Sigmoid colon (tissue), 7 donors: ENCODE measurements around the gene GNA12. TPM values are rescaled to one million over a fixed set of nuclear protein-coding genes. Genes with fewer than 3 reads are reported as not detected.

Experiments
- DNase-seq: peaks from one replicate; pipeline ENCODE4 v3.0.0-alpha.2; 2019
- H3K27ac ChIP-seq, 4 donors: fragments of 200-600 bp; sonication (generic); one replicate each; pipeline ENCODE4 v1.5.1; 2016 to 2019; ENCODE audit warnings: mild to moderate bottlenecking in 1 of 4
- H3K27me3 ChIP-seq, 3 donors: fragments of 200-600 bp; sonication (generic); one replicate each; pipeline ENCODE4 v1.5.1; 2019; ENCODE audit warnings: mild to moderate bottlenecking in 1 of 3
- H3K36me3 ChIP-seq, 4 donors: fragments of 200-600 bp; sonication (generic); one replicate each; pipeline ENCODE4 v1.5.1; 2016 to 2019
- H3K4me1 ChIP-seq, 4 donors: fragments of 200-600 bp; sonication (generic); one replicate each; pipeline ENCODE4 v1.5.1; 2017 to 2019
- H3K4me3 ChIP-seq, 4 donors: fragments of 200-600 bp; sonication (generic); one replicate each; pipeline ENCODE4 v1.5.1; 2017 to 2019; ENCODE audit warnings: mild to moderate bottlenecking in 2 of 4, moderate library complexity in 1 of 4
- H3K9me3 ChIP-seq, 4 donors: fragments of 200-600 bp in 3 of 4; sonication (generic) in 3 of 4; one replicate each; pipeline versions ENCODE4 v1.5.1 to v1.6.1; 2013 to 2019
- EP300 ChIP-seq, 4 donors: sonication (generic); formaldehyde crosslinking; IDR thresholded peaks; one replicate each; pipeline ENCODE4 v1.6.1; 2017; ENCODE audit warnings: antibody characterized with exemption in 4 of 4
- POLR2A ChIP-seq, 2 donors: fragments of 450-650 bp; IDR thresholded peaks; one replicate each; pipeline ENCODE4 v1.6.1; 2016; ENCODE audit warnings: antibody characterized with exemption in 2 of 2, mild to moderate bottlenecking in 2 of 2, moderate library complexity in 2 of 2
- POLR2AphosphoS5 ChIP-seq, 4 donors: sonication (generic); formaldehyde crosslinking; IDR thresholded peaks; one replicate each; pipeline ENCODE4 v1.6.1; 2017; ENCODE audit warnings: antibody characterized with exemption in 4 of 4
- WGBS, 2 donors: extraction: QIAGEN DNeasy Blood & Tissue Kit; methylation state at CpG; one replicate each; pipeline ENCODE4 v1.1.7; 2013; 5-methylcytosine and 5-hydroxymethylcytosine counted together
- intact Hi-C: fragments of 100-400 bp; cut with DNase I; formaldehyde crosslinking; loops from one replicate; pipeline ENCODE4 v1.15.1; 2023
- polyA plus RNA-seq, 3 donors: library from polyadenylated mRNA; stranded (reverse); fragments of 200-250 nt; gene quantifications; one replicate each; pipeline ENCODE4 v1.2.3, GENCODE V29; 2013
- total RNA-seq, 4 donors: library from RNA; depleted of rRNA; stranded (reverse); fragments of >200 nt; gene quantifications; one replicate each; pipeline ENCODE4 v1.1.0, GENCODE V29; 2016
- TF ChIP-seq, protein P1 (sequence below), 4 experiments: fragments of 450-650 bp in 3 of 4; fragments of 200-600 bp in 1 of 4; IDR thresholded peaks; one replicate each; pipeline ENCODE4 v1.5.1; 2016 to 2019; ENCODE audit warnings: antibody characterized with exemption in 4 of 4, mild to moderate bottlenecking in 3 of 4, moderate library complexity in 2 of 4
- donor health status: healthy with polysubstance abuse.
- donor health status: Bipolar disorder and iron deficiency.
- donor health status: healthy.

GNA12 gene
- total and polyA plus RNA-seq, 7 donors, result 13.2 to 46.5 (median 22.0) TPM

GRCh38 chr7:2722591-2722990, 121.5 kb downstream of the GNA12 start:
- 95 to 98% methylated on average over 4 of the region's 4 CpGs for WGBS, 2 donors
- Histone ChIP-seq H3K4me1 (peaks cover 0 to 7% (median 5%) of the 10 kb centered on the region in 4 donors), H3K27ac (no peak overlapping the region), H3K9me3 (no peaks in the 10 kb centered on the region), H3K4me3 (no peak overlapping the region), H3K27me3 (no peaks in the 10 kb centered on the region), H3K36me3 (peaks cover 0 to 33% (median 8%) of the 10 kb centered on the region in 4 donors)
- TF ChIP-seq EP300 (IDR thresholded peaks at IDR 0.05), result no peak
- TF ChIP-seq, protein P1, sequence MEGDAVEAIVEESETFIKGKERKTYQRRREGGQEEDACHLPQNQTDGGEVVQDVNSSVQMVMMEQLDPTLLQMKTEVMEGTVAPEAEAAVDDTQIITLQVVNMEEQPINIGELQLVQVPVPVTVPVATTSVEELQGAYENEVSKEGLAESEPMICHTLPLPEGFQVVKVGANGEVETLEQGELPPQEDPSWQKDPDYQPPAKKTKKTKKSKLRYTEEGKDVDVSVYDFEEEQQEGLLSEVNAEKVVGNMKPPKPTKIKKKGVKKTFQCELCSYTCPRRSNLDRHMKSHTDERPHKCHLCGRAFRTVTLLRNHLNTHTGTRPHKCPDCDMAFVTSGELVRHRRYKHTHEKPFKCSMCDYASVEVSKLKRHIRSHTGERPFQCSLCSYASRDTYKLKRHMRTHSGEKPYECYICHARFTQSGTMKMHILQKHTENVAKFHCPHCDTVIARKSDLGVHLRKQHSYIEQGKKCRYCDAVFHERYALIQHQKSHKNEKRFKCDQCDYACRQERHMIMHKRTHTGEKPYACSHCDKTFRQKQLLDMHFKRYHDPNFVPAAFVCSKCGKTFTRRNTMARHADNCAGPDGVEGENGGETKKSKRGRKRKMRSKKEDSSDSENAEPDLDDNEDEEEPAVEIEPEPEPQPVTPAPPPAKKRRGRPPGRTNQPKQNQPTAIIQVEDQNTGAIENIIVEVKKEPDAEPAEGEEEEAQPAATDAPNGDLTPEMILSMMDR (IDR thresholded peaks at IDR 0.05), result no peak
- TF ChIP-seq POLR2AphosphoS5 (IDR thresholded peaks at IDR 0.05), result no peak
- TF ChIP-seq POLR2A (IDR thresholded peaks at IDR 0.05), result no peak
- intact Hi-C loops, result no loop called here
- DNase-seq, result peak; percentile 40

GRCh38 chr7:2721842-2722241, 122.3 kb downstream of the GNA12 start:
- Histone ChIP-seq H3K36me3 (peaks cover 0 to 29% (median 8%) of the 10 kb centered on the region in 4 donors), H3K4me1 (peaks cover 0 to 14% (median 12%) of the 10 kb centered on the region in 4 donors), H3K4me3 (no peak overlapping the region), H3K9me3 (no peaks in the 10 kb centered on the region), H3K27me3 (no peaks in the 10 kb centered on the region), H3K27ac (no peak overlapping the region)
- TF ChIP-seq POLR2AphosphoS5 (IDR thresholded peaks at IDR 0.05), result no peak
- TF ChIP-seq POLR2A (IDR thresholded peaks at IDR 0.05), result no peak
- TF ChIP-seq EP300 (IDR thresholded peaks at IDR 0.05), result no peak
- TF ChIP-seq, protein P1 (IDR thresholded peaks at IDR 0.05), result no peak
- WGBS, 2 donors, result 96% methylated on average over 19 of the region's 19 CpGs
- intact Hi-C loops, result no loop called here
- DNase-seq, result no peak

DNA sequence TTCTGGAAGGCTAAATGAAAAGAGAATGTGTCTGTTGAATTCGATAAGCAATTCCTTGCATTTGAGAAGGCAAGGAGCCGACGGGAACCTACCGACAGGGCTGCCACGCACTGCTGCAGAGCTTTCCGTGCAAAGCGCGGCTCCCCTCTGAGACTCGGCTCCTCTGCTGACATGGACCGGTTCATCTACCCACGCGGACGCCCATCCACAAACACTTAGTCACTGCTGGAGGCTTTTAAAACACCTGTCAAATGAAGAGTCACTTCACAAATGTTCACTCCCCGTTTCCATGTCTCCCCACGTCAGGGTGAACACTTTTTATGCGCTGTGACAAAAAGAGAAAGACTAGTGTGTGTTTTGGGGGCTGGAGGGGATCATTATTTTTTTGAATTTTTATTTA, 124.1 kb downstream of the GNA12 start:
- TF ChIP-seq, protein P1 (IDR thresholded peaks at IDR 0.05), result no peak
- TF ChIP-seq POLR2AphosphoS5 (IDR thresholded peaks at IDR 0.05) (no peak), EP300 (IDR thresholded peaks at IDR 0.05) (no peak), POLR2A (IDR thresholded peaks at IDR 0.05) (no peak)
- WGBS, 2 donors, result 94 to 96% methylated on average over 16 of the region's 16 CpGs
- Histone ChIP-seq H3K4me3 (no peak overlapping the region), H3K9me3 (no peaks in the 10 kb centered on the region), H3K36me3 (peaks cover 0 to 23% (median 8%) of the 10 kb centered on the region in 4 donors), H3K27ac (no peak overlapping the region), H3K27me3 (no peaks in the 10 kb centered on the region), H3K4me1 (peaks cover 0 to 25% (median 23%) of the 10 kb centered on the region in 4 donors)
- no peak for DNase-seq
- intact Hi-C loops, result no loop called here

- Histone ChIP-seq H3K9me3 (no peaks in the 10 kb centered on the region), H3K4me1 (peaks cover 0 to 25% (median 23%) of the 10 kb centered on the region in 4 donors), H3K27ac (no peak overlapping the region), H3K4me3 (no peak overlapping the region), H3K27me3 (no peaks in the 10 kb centered on the region), H3K36me3 (peaks cover 0 to 23% (median 8%) of the 10 kb centered on the region in 4 donors)
- TF ChIP-seq POLR2A (IDR thresholded peaks at IDR 0.05), result no peak
- no peak for TF ChIP-seq EP300 (IDR thresholded peaks at IDR 0.05)
- no peak for TF ChIP-seq POLR2AphosphoS5 (IDR thresholded peaks at IDR 0.05)
- TF ChIP-seq, protein P1 (IDR thresholded peaks at IDR 0.05), result peak in 1 of 4 experiments; percentile 24
- intact Hi-C loops, result no loop called here
- 62 to 85% methylated on average over 16 of the region's 16 CpGs for WGBS, 2 donors
- no peak for DNase-seq
These were observed 125.1 kb downstream of the GNA12 start for GRCh38 chr7:2719007-2719406.
